Nucleus accumbens (tissue), 56 donors: ENCODE data around the gene OPTC.

Source experiments
- DNase-seq, 56 donors: peaks; one replicate each; lab custom pipeline; 2025; lab: John Stamatoyannopoulos, UW

Gene OPTC

DNA sequence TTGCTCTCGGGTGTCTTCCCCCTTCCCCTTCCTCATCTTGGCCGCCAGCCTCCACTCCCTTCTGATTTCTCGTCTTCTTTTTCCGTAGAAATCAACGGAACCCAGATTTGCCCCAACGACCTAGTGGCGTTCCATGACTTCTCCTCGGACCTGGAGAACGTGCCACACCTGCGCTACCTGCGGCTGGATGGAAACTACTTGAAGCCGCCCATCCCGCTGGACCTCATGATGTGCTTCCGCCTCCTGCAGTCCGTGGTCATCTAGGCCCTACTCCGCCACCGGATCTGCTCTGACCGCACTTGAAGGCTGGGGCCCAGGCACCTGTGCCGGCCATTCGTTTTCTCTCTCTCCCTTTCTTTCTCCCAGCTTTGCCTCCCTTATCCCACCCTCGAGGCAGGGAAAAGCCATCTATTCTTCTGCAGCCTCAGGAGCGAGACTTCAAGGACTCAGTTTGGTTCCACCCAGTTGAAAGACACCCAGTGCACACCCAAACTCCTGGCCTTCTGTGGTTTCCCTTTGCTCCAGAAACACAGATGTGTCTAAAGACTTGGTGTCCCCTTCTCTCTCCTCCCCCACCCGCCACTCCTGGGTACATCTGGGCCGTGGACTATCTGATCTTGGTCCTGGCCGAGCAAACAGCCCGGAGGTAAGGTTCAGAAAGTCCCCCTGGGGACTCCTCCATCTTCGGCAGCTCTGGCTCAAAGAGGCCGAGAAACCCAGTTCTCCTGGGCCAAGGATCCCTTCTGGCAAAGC, 7.2 kb upstream of the OPTC start:
- no peak for DNase-seq

DNA sequence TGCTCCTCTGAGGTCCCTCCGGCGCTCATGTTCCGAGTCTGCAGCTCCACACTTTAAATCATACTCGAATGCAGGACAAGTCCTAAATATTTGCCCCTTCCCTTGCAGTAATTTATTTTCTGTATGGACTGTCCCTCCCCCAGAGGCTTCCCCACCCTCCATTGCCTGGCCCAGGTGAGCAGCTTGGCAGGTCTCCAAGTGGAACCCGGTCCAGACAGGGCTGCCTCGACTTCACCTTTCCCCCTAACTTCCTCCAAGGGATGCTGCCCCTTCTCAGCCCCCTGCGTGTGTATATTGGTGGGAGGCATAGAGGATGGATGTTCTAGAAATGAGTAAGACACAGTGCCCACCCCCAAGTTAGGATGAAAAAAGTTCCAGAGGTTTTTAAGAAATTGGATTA, 5.4 kb upstream of the OPTC start:
- DNase-seq, result no peak

- no peak for DNase-seq
Observed at GRCh38 chr1:203490607-203491006, 3.3 kb upstream of the OPTC start.

DNA sequence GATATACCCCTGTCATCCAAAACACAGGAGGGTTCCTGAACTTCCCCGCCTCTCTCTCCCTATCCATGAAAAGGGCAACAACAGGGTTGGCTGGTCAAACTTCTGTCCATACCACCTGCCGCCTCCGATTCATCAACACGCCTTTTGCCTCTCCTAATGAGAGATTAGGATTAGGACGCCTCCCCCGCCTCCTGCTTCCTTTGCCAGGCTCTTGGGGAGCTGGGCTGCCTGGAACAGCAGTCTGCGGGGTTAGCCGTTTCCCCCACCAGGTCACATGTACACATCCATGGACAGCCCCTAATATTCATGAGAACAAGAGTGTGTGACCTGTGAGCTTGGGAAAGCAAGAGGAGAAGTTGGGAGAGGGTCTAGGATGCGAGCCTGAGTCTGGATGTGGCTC, 2.3 kb upstream of the OPTC start:
- no peak for DNase-seq

- peak in 9 of 56 donors; percentile 10 to 55 (median 28) for DNase-seq
Observed at GRCh38 chr1:203492082-203492747, 1.7 kb upstream of the OPTC start.

GRCh38 chr1:203492748-203493130, 1.2 kb upstream of the OPTC start:
- no peak for DNase-seq

GRCh38 chr1:203495845-203496244, 1.9 kb downstream of the OPTC start:
- DNase-seq, result no peak

DNA sequence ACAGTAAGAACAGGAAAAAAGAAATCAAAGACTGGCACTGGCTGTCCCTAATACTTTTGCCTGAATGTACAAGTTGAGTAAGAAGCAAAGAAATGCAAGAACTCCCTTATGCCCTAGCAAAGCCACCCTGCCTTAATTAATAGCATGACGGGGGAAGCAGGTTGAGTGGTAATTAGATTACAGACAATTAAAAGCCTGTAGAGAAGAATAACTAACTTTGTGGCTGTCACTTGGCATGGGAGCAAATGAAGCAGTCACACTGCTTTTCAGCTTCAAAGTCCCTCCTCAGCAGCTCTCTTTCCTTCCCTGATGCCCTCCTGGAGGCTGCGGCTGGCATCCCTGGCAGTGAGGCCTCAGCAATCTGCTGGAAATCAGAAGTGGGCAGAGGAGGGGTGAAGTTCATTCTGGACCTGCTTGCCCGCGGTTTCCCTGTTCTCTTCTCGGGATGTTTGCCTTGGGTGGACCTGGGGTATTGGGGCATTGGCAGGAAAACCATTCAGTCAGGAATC, 3.4 kb downstream of the OPTC start:
- DNase-seq, result no peak

GRCh38 chr1:203499643-203500278, 5.8 kb downstream of the OPTC start:
- no peak for DNase-seq

DNA sequence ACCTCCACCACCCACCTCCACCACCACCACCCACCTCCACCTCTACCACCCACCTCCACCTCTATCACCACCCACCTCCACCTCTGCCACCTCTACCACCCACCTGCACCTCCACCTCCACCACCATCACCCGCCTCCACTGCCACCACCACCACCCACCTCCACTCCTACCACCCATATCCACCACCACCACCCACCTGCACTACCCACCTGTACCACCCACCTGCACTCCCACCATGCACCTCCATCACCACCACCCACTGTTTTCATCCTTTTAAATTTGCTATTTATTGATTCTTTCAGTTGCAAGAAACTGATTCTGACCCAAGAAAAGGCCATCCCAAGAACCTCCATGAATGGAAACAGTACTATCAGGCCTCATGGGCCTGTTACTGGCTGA, 6.3 kb downstream of the OPTC start:
- DNase-seq, result no peak

DNA sequence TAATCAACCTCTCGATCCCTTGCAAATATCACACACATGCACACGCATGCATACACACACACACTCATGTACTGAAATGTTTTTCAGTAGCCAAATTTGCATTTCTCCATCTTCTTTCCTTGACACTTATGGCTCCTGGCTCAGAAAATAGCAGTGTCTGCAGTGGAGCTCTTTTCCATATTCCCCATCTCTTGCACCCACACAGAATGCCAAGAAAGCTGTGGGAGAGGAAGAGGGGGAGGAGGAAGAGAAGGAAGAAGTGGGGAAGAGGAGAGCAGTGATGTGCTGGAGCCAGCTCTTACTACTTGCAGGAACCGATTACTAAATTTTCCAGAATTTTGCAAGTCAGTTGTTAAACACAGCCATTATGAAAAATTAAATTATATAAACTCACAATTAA, 9.9 kb downstream of the OPTC start:
- DNase-seq, result peak in 7 of 56 donors; percentile 14 to 27 (median 20)

- peak in 47 of 56 donors; percentile 18 to 93 (median 54) for DNase-seq
Observed at GRCh38 chr1:203504400-203505250, 10.7 kb downstream of the OPTC start.

- DNase-seq, result no peak
Observed at GRCh38 chr1:203505526-203506204, 11.7 kb downstream of the OPTC start.

DNA sequence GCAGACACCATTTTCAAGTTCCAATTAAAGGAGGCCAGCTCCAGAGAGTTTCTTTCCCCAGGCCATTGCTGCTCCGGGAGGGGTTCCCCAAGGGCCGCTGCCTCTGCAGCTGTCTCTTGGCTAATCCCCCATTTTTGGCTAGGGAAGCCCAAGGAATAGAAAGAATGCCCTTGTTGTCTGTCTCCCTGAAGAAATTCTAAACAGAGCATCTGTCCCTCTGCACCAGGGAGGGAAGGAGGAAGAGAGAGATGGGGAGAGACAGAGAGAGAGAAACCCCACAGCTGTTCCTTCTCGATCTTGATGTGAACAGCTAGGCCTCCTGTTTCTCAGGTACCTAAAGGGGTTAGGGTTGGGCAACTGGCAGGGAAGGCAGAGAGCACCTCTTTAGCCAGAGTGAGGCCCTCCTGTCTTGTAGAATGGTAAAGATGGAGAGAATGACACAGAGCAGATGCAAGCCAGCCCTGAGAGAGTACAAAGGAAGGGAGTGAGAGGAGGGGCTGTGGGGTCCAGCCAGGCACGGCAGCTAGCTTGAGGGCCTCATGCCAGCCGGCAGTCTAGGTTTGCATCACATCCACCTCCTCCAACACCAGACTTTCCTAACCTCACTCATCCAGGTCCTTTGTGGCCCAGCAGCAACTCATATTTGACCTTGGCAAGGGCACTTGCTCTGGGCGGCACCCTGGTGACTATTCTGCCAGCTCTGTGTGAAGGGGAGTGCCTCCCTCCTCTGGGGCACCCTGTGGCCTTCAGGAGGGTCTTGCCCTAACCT, 13.1 kb downstream of the OPTC start:
- peak in 3 of 56 donors; percentile 13 to 25 (median 14) for DNase-seq

GRCh38 chr1:203507759-203508158, 13.8 kb downstream of the OPTC start:
- no peak for DNase-seq

GRCh38 chr1:203508463-203509073, 14.6 kb downstream of the OPTC start:
- DNase-seq, result peak in 1 of 56 donors; percentile 13

GRCh38 chr1:203509135-203509534, 15.2 kb downstream of the OPTC start:
- DNase-seq, result no peak

GRCh38 chr1:203511513-203511912, 17.6 kb downstream of the OPTC start:
- DNase-seq, result no peak

DNA sequence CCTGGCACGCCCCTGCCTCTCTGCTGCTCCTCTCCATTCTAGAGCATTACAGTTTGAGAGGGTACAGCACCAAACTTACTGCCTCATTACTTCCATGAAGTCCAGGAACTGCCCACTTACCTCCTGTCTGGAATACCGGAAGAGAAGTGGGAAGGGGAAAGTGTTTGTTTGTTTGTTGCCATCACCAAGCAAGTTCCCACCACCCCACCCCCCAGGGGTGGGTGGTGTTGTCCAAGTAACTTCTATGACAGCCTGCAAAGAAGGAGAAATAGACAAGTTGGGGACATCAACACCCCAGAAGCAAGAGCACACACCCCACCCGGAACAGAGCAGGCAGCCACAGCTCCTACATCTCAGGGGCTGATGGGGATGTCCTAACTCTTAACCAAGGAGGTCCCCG, 18.0 kb downstream of the OPTC start:
- no peak for DNase-seq
